Large intestine (tissue), 3 donors: ENCODE results near the gene MBTD1. TPM values are rescaled to one million over a fixed set of nuclear protein-coding genes. Genes with fewer than 3 reads are reported as not detected.
A peak's percentile ranks its signal among the peaks of the same experiment; 100 is the strongest.
"Not testable (repeated sequence)": the region's sequence is repeated elsewhere in the genome, so short reads cannot be mapped to it uniquely, and the experiment has no call there.

Experiments used
- DNase-seq, 2 donors: peaks; one replicate each; pipeline versions ENCODE4 v3.0.0 to v3.0.0-alpha.2; 2013
- H3K27ac ChIP-seq: one replicate; pipeline ENCODE4 v1.5.1; 2013; ENCODE audit warnings: low read length
- H3K27me3 ChIP-seq: 2 replicates; pipeline ENCODE4 v1.6.1; 2013; ENCODE audit warnings: low read length; ENCODE audit not compliant: control insufficient read depth, insufficient read depth
- H3K36me3 ChIP-seq: 2 replicates; pipeline ENCODE4 v1.6.1; 2013; ENCODE audit warnings: low read length; ENCODE audit not compliant: control insufficient read depth, insufficient read depth
- H3K4me1 ChIP-seq: one replicate; pipeline ENCODE4 v1.6.1; 2013; ENCODE audit warnings: low read length; ENCODE audit not compliant: control insufficient read depth, insufficient read depth
- H3K4me3 ChIP-seq: one replicate; pipeline ENCODE4 v1.5.1; 2013; ENCODE audit warnings: low read length
- H3K9me3 ChIP-seq: one replicate; pipeline ENCODE4 v1.6.1; 2013; ENCODE audit warnings: mild to moderate bottlenecking, low read depth, low read length, moderate library complexity; ENCODE audit not compliant: control insufficient read depth
- WGBS: methylation state at CpG from one replicate; pipeline ENCODE4 v1.1.5; 2013; ENCODE audit warnings: low lambda C conversion rate; ENCODE audit not compliant: insufficient coverage; 5-methylcytosine and 5-hydroxymethylcytosine counted together
- polyA plus RNA-seq: library from polyadenylated mRNA; unstranded; fragments of 120-200 nt; gene quantifications from one replicate; pipeline ENCODE4 v1.2.1, GENCODE V29; 2013

MBTD1 gene
- polyA plus RNA-seq, 1 donor: 28.0 TPM

- Histone ChIP-seq H3K4me3 (no peak overlapping the region), H3K9me3 (no peaks in the 10 kb centered on the region), H3K4me1 (no peaks in the 10 kb centered on the region), H3K27me3 (no peaks in the 10 kb centered on the region), H3K27ac (no peak overlapping the region), H3K36me3 (peaks cover 65% of the 10 kb centered on the region)
- 20% methylated on average over 1 of the region's 1 CpG for WGBS
- no peak for DNase-seq
These were observed 10.8 kb upstream of the MBTD1 start for GRCh38 chr17:51270636-51271035.

GRCh38 chr17:51269991-51270390 is 10.1 kb upstream of the MBTD1 start:
- Histone ChIP-seq H3K27ac (no peak overlapping the region), H3K4me3 (no peak overlapping the region), H3K36me3 (peaks cover 65% of the 10 kb centered on the region), H3K4me1 (no peaks in the 10 kb centered on the region), H3K27me3 (no peaks in the 10 kb centered on the region), H3K9me3 (no peaks in the 10 kb centered on the region)
- WGBS: 96% methylated on average over 3 of the region's 6 CpGs
- DNase-seq: no peak

DNA sequence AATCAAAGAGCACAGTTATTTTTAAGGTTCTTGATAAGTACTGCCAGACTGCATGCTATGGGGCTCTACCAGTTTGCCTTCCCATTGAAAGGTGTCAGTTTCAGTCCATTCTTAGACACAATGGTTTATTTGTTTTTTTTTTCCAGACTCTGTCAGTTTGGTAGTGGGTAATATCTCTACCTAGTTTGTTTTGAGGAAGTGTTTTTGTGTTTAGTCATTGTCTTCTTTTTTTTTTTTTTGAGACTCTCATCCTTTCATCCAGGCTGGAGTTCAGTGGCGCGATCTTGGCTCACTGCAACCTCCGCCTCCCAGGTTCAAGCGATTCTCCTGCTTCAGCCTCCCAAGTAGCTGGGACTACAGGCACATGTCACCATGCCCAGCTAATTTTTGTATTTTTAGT is 4.6 kb upstream of the MBTD1 start:
- H3K27me3 ChIP-seq, DNase-seq, H3K27ac ChIP-seq, H3K4me3 ChIP-seq, H3K4me1 ChIP-seq, H3K9me3 ChIP-seq: not testable (repeated sequence)
- H3K36me3 ChIP-seq: peaks cover 40% of the 10 kb centered on the region
- no CpG with 5 or more reads among the region's 4 CpGs for WGBS

GRCh38 chr17:51263006-51263405 is 3.2 kb upstream of the MBTD1 start:
- Histone ChIP-seq H3K36me3 (peaks cover 30% of the 10 kb centered on the region), H3K9me3 (no peaks in the 10 kb centered on the region), H3K27ac (no peak overlapping the region), H3K4me1 (peaks cover 9% of the 10 kb centered on the region), H3K27me3 (no peaks in the 10 kb centered on the region), H3K4me3 (no peak overlapping the region)
- WGBS: 80% methylated on average over 2 of the region's 3 CpGs
- no peak for DNase-seq

DNA sequence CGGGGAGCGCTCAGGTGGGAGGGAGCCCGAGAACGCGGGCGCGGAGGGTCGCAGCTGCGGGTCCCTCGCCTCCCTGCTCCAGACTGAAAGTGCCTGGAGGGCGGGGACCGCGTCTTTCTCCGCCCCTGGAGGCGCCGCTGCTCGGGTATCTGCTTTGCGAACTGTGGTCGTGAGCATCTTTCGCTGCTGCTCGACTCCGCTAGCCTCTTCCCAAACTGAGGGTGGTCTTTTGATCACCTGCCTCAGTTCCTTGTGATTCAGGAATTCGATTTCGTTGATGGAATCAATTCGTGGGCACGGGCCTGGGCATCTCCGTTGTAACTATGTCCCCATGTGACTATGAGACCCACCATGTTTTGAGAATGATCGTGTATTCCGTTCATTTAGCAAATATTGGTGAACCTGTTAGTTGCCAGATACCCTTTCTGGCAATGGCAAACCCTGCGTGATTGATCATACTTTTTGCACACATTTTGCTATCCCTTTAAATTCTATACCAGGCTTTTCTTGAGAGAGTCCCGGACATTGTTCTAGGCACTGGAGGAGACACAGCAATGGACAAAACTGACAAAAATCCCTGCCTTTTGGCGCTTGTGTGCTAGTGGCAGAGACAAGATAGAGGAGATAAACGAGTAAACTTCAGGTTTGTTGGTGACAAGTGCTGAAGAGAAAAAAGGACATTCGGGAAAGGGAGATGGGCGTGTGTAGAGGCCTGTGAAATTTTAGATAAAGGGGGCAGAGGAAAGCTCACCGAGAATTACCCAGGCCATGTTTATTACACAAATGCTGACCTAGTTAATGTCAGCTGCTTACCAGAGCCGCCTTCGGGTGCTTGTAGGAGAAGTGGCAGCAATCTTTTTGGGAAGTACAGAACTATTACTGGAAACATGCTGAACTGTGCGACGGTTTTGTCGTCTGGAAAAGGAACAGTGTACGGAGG is 1.4 kb upstream of the MBTD1 start:
- Histone ChIP-seq H3K27ac (peak overlapping the region; percentile 100), H3K36me3 (peaks cover 22% of the 10 kb centered on the region), H3K4me1 (peaks cover 13% of the 10 kb centered on the region), H3K9me3 (no peaks in the 10 kb centered on the region), H3K27me3 (no peaks in the 10 kb centered on the region), H3K4me3 (peak overlapping the region; percentile 92)
- 19% methylated on average over 3 of the region's 42 CpGs for WGBS
- DNase-seq: peak in 1 of 2 donors; percentile 39

GRCh38 chr17:51260237-51261023 is 581 bp upstream of the MBTD1 start, which contains the start of gene UTP18:
UTP18 (plus strand) TSS chr17:51260546; CDS start chr17:51260585, 39 bp downstream.
- peak; percentile 98 for DNase-seq
- WGBS: no CpG with 5 or more reads among the region's 93 CpGs
- Histone ChIP-seq H3K27me3 (no peaks in the 10 kb centered on the region), H3K36me3 (peaks cover 21% of the 10 kb centered on the region), H3K9me3 (no peaks in the 10 kb centered on the region), H3K27ac (peak within 1 kb of the TSS; percentile 100), H3K4me3 (peak within 1 kb of the TSS; percentile 92), H3K4me1 (peaks cover 13% of the 10 kb centered on the region)

DNA sequence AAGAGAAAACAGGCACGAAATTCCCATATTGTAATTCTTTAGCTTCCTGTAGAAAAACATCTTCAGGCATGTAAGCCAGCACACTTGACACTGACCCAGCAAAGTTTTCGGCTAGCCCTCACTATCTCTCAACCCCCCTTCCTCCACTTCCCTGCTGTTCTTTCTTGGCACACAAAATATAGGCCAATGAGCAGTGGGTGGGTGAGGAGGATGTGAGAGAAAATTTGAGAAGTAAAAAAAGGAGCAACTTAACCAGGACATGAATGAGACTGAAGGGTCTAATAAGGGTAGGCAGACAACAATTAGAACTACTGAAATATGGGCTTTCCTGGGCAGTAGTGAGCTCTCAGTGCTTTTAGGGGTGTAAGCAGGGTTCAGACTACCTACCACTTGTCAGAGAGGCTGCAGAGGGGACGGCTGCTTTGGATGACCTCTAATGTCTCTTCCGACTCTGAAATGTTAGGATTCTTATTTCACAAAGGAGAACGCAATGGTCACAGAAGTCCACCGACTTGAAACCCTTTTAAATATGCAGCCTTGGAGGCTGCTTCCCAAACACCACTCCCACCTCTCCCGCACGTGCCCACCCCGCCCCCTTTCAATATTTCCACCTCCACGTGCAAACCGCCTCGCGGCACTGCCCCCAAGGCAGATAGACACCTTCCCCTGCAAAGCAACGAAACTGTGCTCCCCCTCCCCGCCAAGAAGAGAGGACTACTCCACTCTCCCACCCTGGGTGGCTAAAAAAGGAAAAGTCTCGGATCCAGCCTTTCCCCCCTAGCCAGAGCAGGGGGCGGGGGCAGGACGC is 889 bp downstream of the MBTD1 start:
- H3K4me1 ChIP-seq: peaks cover 13% of the 10 kb centered on the region
- 0% methylated on average over 2 of the region's 18 CpGs for WGBS

GRCh38 chr17:51257150-51258081 is 2.4 kb downstream of the MBTD1 start:
- H3K27ac ChIP-seq: no peak overlapping the region
- H3K4me1 ChIP-seq: peaks cover 13% of the 10 kb centered on the region
- H3K4me3 ChIP-seq: no peak overlapping the region
- no peak for DNase-seq
- no peaks in the 10 kb centered on the region for H3K27me3 ChIP-seq
- H3K36me3 ChIP-seq: peaks cover 11% of the 10 kb centered on the region
- 92% methylated on average over 2 of the region's 3 CpGs for WGBS
- no peaks in the 10 kb centered on the region for H3K9me3 ChIP-seq

More for the DNA sequence above, 889 bp downstream of the MBTD1 start:
- H3K36me3 ChIP-seq: peaks cover 17% of the 10 kb centered on the region
- H3K27me3 ChIP-seq: no peaks in the 10 kb centered on the region
- no peaks in the 10 kb centered on the region for H3K9me3 ChIP-seq
- peak overlapping the region; percentile 92 for H3K4me3 ChIP-seq
- H3K27ac ChIP-seq: peak overlapping the region; percentile 100
- DNase-seq: peak; percentile 18 to 42

DNA sequence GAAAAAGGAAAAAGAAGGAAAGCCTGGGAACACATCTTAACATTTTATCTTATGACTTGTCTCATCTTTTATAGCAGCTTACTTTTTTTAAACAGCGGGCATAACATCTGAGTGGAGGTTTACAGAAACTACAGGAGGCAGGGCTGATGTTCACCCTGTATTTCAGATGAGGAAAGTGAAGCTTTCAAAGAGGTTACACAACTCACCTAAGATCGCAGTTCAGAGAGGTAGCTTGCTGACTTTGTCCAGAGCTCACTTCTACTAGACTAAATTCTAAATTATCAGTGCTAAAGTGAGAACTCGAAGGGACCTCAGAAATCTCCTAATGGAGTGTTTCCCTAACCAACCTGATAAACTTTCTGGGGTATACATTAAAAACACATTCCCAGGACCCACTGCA is 3.7 kb downstream of the MBTD1 start:
- Histone ChIP-seq H3K27me3 (no peaks in the 10 kb centered on the region), H3K4me1 (peaks cover 11% of the 10 kb centered on the region), H3K4me3 (no peak overlapping the region), H3K27ac (peak overlapping the region; percentile 32), H3K9me3 (no peaks in the 10 kb centered on the region), H3K36me3 (peaks cover 20% of the 10 kb centered on the region)
- DNase-seq: peak; percentile 24 to 37
- WGBS: no CpG with 5 or more reads among the region's 3 CpGs
